Astrocyte of the cerebellum (primary cell): Measurements from ENCODE around the gene STX10.
A peak's percentile ranks its signal among the peaks of the same experiment; 100 is the strongest.
"Not testable (repeated sequence)": the region's sequence is repeated elsewhere in the genome, so short reads cannot be mapped to it uniquely, and the experiment has no call there.

Experiments used
- DNase-seq: peaks from one replicate; pipeline ENCODE4 v3.0.0-alpha.2; 2011; ENCODE audit warnings: low read depth
- H3K4me3 ChIP-seq: 2 replicates; pipeline ENCODE4 v1.5.1; 2011; ENCODE audit warnings: mild to moderate bottlenecking, low read depth, low read length, moderate library complexity
- CTCF ChIP-seq: IDR thresholded peaks from 2 replicates; pipeline ENCODE4 v1.5.1; 2012; ENCODE audit warnings: low read length, low read depth, moderate library complexity, mild to moderate bottlenecking; ENCODE audit errors: missing control alignments
- in situ Hi-C: cut with HindIII; loops from 2 replicates; pipeline ENCODE4 v1.10.0; 2017; ENCODE audit warnings: low sequenced_read_pairs

The STX10 gene

GRCh38 chr19:13152974-13153568 is 2.9 kb upstream of the STX10 start:
- in situ Hi-C loops: no loop called here
- peak; percentile 81 for DNase-seq
- peak overlapping the region; percentile 89 for H3K4me3 ChIP-seq
- no peak for TF ChIP-seq CTCF

- H3K4me3 ChIP-seq: peak overlapping the region; percentile 89
- in situ Hi-C loops: no loop called here
- TF ChIP-seq CTCF: no peak
Observed at GRCh38 chr19:13152356-13152973, 2.3 kb upstream of the STX10 start.

GRCh38 chr19:13151605-13152355 is 1.6 kb upstream of the STX10 start:
- TF ChIP-seq CTCF: no peak
- DNase-seq: peak; percentile 92
- in situ Hi-C loops: no loop called here
- peak overlapping the region; percentile 95 for H3K4me3 ChIP-seq

More at GRCh38 chr19:13152356-13152973, 2.3 kb upstream of the STX10 start:
- no peak for DNase-seq

- no peak for DNase-seq
- TF ChIP-seq CTCF: no peak
- in situ Hi-C loops: no loop called here
- H3K4me3 ChIP-seq: peak overlapping the region; percentile 95
Observed at GRCh38 chr19:13150931-13151604, 893 bp upstream of the STX10 start.

GRCh38 chr19:13149628-13150186 is 468 bp downstream of the STX10 start:
- no peak for TF ChIP-seq CTCF
- no peak for DNase-seq
- in situ Hi-C loops: no loop called here
- H3K4me3 ChIP-seq: peak overlapping the region; percentile 95

- DNase-seq, in situ Hi-C loops: not testable (repeated sequence)
- peak overlapping the region; percentile 95 for H3K4me3 ChIP-seq
Observed at GRCh38 chr19:13149173-13149627, 975 bp downstream of the STX10 start.
